Measurements from ENCODE around the gene ACE. TPM values are rescaled to one million over a fixed set of nuclear protein-coding genes. Genes with fewer than 3 reads are reported as not detected.

ACE gene
- total RNA-seq, 1 donor from 2014 or later: 6.4 TPM

GRCh38 chr17:63447471-63448009 lies 29.3 kb upstream of the ACE start:
- no peak for TF ChIP-seq CTCF (IDR thresholded peaks at IDR 0.05; ENCODE audit: unreplicated experiment)
- peak overlapping the region; percentile 46 for H3K4me3 Mint-ChIP-seq (ENCODE audit: low read depth)
- no peak for DNase-seq (ENCODE audit: low spot score, unreplicated experiment)
- peaks cover 6% of the 10 kb centered on the region for H3K4me1 Mint-ChIP-seq (ENCODE audit: low read depth)
- peak overlapping the region; percentile 62 for H3K27ac Mint-ChIP-seq
- H3K9me3 Mint-ChIP-seq (ENCODE audit: low read depth): no peaks in the 10 kb centered on the region
- peaks cover 18% of the 10 kb centered on the region for H3K27me3 Mint-ChIP-seq
- H3K36me3 Mint-ChIP-seq (ENCODE audit: insufficient read depth): no peaks in the 10 kb centered on the region

- no peak overlapping the region for H3K27ac Mint-ChIP-seq
- H3K4me3 Mint-ChIP-seq (ENCODE audit: low read depth): no peak overlapping the region
- no peaks in the 10 kb centered on the region for H3K9me3 Mint-ChIP-seq (ENCODE audit: low read depth)
- peaks cover 6% of the 10 kb centered on the region for H3K4me1 Mint-ChIP-seq (ENCODE audit: low read depth)
- DNase-seq (ENCODE audit: low spot score, unreplicated experiment): no peak
- no peaks in the 10 kb centered on the region for H3K36me3 Mint-ChIP-seq (ENCODE audit: insufficient read depth)
- no peak for TF ChIP-seq CTCF (IDR thresholded peaks at IDR 0.05; ENCODE audit: unreplicated experiment)
- H3K27me3 Mint-ChIP-seq: peaks cover 18% of the 10 kb centered on the region
Observed at GRCh38 chr17:63448655-63449054, 28.2 kb upstream of the ACE start.

GRCh38 chr17:63450551-63450950 lies 26.3 kb upstream of the ACE start:
- H3K9me3 Mint-ChIP-seq (ENCODE audit: low read depth): no peaks in the 10 kb centered on the region
- no peak for TF ChIP-seq CTCF (IDR thresholded peaks at IDR 0.05; ENCODE audit: unreplicated experiment)
- peaks cover 2% of the 10 kb centered on the region for H3K4me1 Mint-ChIP-seq (ENCODE audit: low read depth)
- H3K36me3 Mint-ChIP-seq (ENCODE audit: insufficient read depth): peaks cover 2% of the 10 kb centered on the region
- H3K4me3 Mint-ChIP-seq (ENCODE audit: low read depth): no peak overlapping the region
- no peak for DNase-seq (ENCODE audit: low spot score, unreplicated experiment)
- no peak overlapping the region for H3K27ac Mint-ChIP-seq
- H3K27me3 Mint-ChIP-seq: peaks cover 18% of the 10 kb centered on the region

GRCh38 chr17:63451150-63451549 lies 25.7 kb upstream of the ACE start:
- no peak for DNase-seq (ENCODE audit: low spot score, unreplicated experiment)
- Mint-ChIP-seq H3K27ac (no peak overlapping the region), H3K4me1 (ENCODE audit: low read depth) (peaks cover 2% of the 10 kb centered on the region), H3K36me3 (ENCODE audit: insufficient read depth) (peaks cover 2% of the 10 kb centered on the region), H3K9me3 (ENCODE audit: low read depth) (no peaks in the 10 kb centered on the region), H3K27me3 (peaks cover 18% of the 10 kb centered on the region), H3K4me3 (ENCODE audit: low read depth) (no peak overlapping the region)
- no peak for TF ChIP-seq CTCF (IDR thresholded peaks at IDR 0.05; ENCODE audit: unreplicated experiment)

- Mint-ChIP-seq H3K4me1 (ENCODE audit: low read depth) (peaks cover 1% of the 10 kb centered on the region), H3K27ac (no peak overlapping the region), H3K4me3 (ENCODE audit: low read depth) (no peak overlapping the region), H3K27me3 (peaks cover 18% of the 10 kb centered on the region), H3K36me3 (ENCODE audit: insufficient read depth) (peaks cover 2% of the 10 kb centered on the region), H3K9me3 (ENCODE audit: low read depth) (no peaks in the 10 kb centered on the region)
- no peak for TF ChIP-seq CTCF (IDR thresholded peaks at IDR 0.05; ENCODE audit: unreplicated experiment)
- no peak for DNase-seq (ENCODE audit: low spot score, unreplicated experiment)
Observed at GRCh38 chr17:63452046-63452961, 24.6 kb upstream of the ACE start.

Measured in progenitor cell of endocrine pancreas (in vitro differentiated cells).